Activated naive CD4-positive, alpha-beta T cell treated with Interleukin-2 at 50 U/mL for 16 hours (primary cell): Measurements from ENCODE around the gene CAP1.

Experiments
- DNase-seq: peaks from one replicate; pipeline ENCODE4 v3.0.0-alpha.2; 2020

Gene CAP1

GRCh38 chr1:40102038-40102437 lies 61.5 kb downstream of the CAP1 start:
- DNase-seq, result no peak

GRCh38 chr1:40102896-40103295 lies 62.4 kb downstream of the CAP1 start:
- no peak for DNase-seq

DNA sequence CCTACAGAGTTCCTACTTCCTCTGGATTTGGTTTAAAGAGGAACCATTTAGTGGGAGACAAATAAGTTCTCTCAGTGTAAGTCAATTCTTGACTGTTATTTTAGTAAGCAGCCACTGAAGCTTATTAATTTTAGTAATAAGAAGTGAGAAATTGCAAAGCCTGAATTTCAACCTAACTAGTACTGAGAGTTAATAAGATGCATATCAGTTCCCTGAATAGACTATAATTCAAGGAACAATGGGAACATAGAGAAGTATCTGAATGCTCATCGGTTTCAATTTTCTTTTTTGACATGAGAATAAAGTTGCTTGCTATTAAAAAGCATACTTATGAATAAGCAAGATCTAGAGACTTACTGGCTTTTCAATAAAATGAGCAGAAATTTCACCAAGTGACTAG lies 64.5 kb downstream of the CAP1 start:
- DNase-seq, result no peak

- DNase-seq, result no peak
These were observed 66.9 kb downstream of the CAP1 start for GRCh38 chr1:40107290-40107959.

DNA sequence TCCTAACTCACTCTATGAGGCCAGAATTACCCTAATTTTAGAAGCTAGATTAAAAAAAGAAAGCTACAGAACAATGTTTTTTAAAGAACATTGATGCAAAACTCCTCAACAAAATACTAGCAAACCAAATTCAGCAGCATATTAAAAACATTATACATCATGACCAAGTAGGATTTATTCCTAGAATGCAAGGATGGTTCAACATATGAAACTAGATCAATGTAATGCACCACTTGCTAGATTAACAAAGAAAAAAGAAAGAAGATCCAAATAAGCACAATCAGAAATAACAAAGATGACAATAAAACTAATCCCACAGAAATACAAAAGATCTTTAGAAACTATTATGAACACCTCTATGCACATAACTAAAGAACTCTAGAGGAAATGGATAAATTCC lies 69.9 kb downstream of the CAP1 start:
- DNase-seq, result no peak

GRCh38 chr1:40114400-40114799 lies 73.9 kb downstream of the CAP1 start:
- DNase-seq, result no peak

DNA sequence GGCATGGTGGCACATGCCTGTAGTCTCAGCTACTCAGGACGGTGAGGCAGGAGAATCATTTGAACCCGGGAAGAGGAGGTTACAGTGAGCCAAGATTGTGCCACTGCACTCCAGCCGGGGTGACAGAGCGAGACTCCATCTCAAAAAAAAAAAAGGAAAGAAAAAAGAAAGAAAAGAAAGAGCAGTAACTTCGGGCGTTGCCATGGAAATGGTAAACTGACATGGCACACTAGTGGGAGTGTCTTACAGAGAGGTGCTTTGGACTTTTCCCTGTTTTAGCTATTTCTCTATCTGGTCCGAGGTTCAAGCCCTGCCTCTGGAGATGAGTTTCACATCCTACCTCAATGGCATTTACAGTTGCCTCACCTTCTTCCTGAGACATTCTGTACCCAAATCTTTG lies 79.6 kb downstream of the CAP1 start:
- DNase-seq, result no peak
